Lower leg skin (tissue), 4 donors: ENCODE data around the gene CHAT. TPM values are rescaled to one million over a fixed set of nuclear protein-coding genes. Genes with fewer than 3 reads are reported as not detected.

Experiments
- DNase-seq, 2 donors: peaks; one replicate each; pipeline ENCODE4 v3.0.0-alpha.2; 2019; ENCODE audit warnings: low spot score in 2 of 2
- H3K4me3 ChIP-seq: fragments of 200-600 bp; sonication (generic); 2 replicates; pipeline ENCODE4 v1.5.1; 2017; ENCODE audit warnings: mild to moderate bottlenecking, low read depth; ENCODE audit not compliant: poor library complexity, severe bottlenecking
- CTCF ChIP-seq, 3 donors: fragments of 450-650 bp; IDR thresholded peaks; one replicate each; pipeline ENCODE4 v1.5.1; 2016; ENCODE audit warnings: antibody characterized with exemption in 3 of 3, mild to moderate bottlenecking in 3 of 3, moderate library complexity in 2 of 3
- POLR2A ChIP-seq, 2 donors: fragments of 450-650 bp; IDR thresholded peaks; one replicate each; pipeline ENCODE4 v1.6.1; 2016 to 2017; ENCODE audit warnings: antibody characterized with exemption in 2 of 2, mild to moderate bottlenecking in 1 of 2, moderate library complexity in 1 of 2
- WGBS, 2 donors: methylation state at CpG; one replicate each; pipeline ENCODE4 v1.1.5; 2018; 5-methylcytosine and 5-hydroxymethylcytosine counted together
- intact Hi-C: fragments of 100-400 bp; cut with DNase I; formaldehyde crosslinking; loops from one replicate; pipeline ENCODE4 v1.15.0; 2023; ENCODE audit warnings: low total_unique reads
- total RNA-seq, 4 donors: library from RNA; depleted of rRNA; stranded (reverse); fragments of >200 nt; gene quantifications; one replicate each; pipeline ENCODE4 v1.1.0, GENCODE V29; 2016

CHAT gene
- total RNA-seq, 4 donors from 2014 or later = not detected

GRCh38 chr10:49664842-49665355 lies 51.1 kb downstream of the CHAT start:
- WGBS, 2 donors = 77 to 84% methylated on average over 4 of the region's 4 CpGs
- intact Hi-C loops = no loop called here
- no peak overlapping the region for H3K4me3 ChIP-seq
- DNase-seq = no peak
- TF ChIP-seq CTCF (IDR thresholded peaks at IDR 0.05) (no peak), POLR2A (IDR thresholded peaks at IDR 0.05) (no peak)

- no peak overlapping the region for H3K4me3 ChIP-seq
- intact Hi-C loops = no loop called here
- DNase-seq = no peak
- WGBS, 2 donors = 44 to 62% methylated on average over 2 of the region's 2 CpGs
- TF ChIP-seq POLR2A (IDR thresholded peaks at IDR 0.05) (no peak), CTCF (IDR thresholded peaks at IDR 0.05) (no peak)
Measured at GRCh38 chr10:49666054-49666615, 52.3 kb downstream of the CHAT start.

GRCh38 chr10:49666685-49667084 lies 52.8 kb downstream of the CHAT start:
- WGBS, 2 donors = 86 to 87% methylated on average over 5 of the region's 5 CpGs
- H3K4me3 ChIP-seq = no peak overlapping the region
- no peak for DNase-seq
- intact Hi-C loops = no loop called here
- TF ChIP-seq CTCF (IDR thresholded peaks at IDR 0.05) (no peak), POLR2A (IDR thresholded peaks at IDR 0.05) (no peak)

- DNase-seq = no peak
- WGBS, 2 donors = 56 to 61% methylated on average over 2 of the region's 2 CpGs
- intact Hi-C loops = no loop called here
- no peak for TF ChIP-seq POLR2A (IDR thresholded peaks at IDR 0.05)
- TF ChIP-seq CTCF (IDR thresholded peaks at IDR 0.05) = no peak
- H3K4me3 ChIP-seq = no peak overlapping the region
Measured at GRCh38 chr10:49667991-49668390, 54.2 kb downstream of the CHAT start.

GRCh38 chr10:49668684-49669083 lies 54.8 kb downstream of the CHAT start:
- intact Hi-C loops = no loop called here
- H3K4me3 ChIP-seq = no peak overlapping the region
- TF ChIP-seq POLR2A (IDR thresholded peaks at IDR 0.05) (no peak), CTCF (IDR thresholded peaks at IDR 0.05) (no peak)
- DNase-seq = no peak
- 38 to 48% methylated on average over 6 of the region's 6 CpGs for WGBS, 2 donors
